SK-N-SH (cell line): ENCODE measurements around the gene MAP7D2. TPM values are rescaled to one million over a fixed set of nuclear protein-coding genes. Genes with fewer than 3 reads are reported as not detected.
"Not testable (repeated sequence)": the region's sequence is repeated elsewhere in the genome, so short reads cannot be mapped to it uniquely, and the experiment has no call there.

Experiments used
- CTCF ChIA-PET: fragments of 300-600, 350-600 bp; formaldehyde crosslinking; extraction: SDS; loops from one replicate; lab custom pipeline; 2021; lab: Yijun Ruan, JAX
- POLR2A ChIA-PET: fragments of 350-600 bp; sonication (Branson Sonifier 250); formaldehyde crosslinking; extraction: SDS; loops from one replicate; lab custom pipeline; 2020; ENCODE audit warnings: antibody characterized with exemption, inconsistent platforms; lab: Yijun Ruan, JAX
- DNase-seq: peaks from one replicate; pipeline ENCODE4 v3.0.0; 2012
- H2AFZ ChIP-seq: fragments of 200-600 bp; sonication (generic); 2 replicates; pipeline ENCODE4 v1.8.1; 2016; ENCODE audit warnings: antibody characterized with exemption, mild to moderate bottlenecking, low read depth
- H3F3A ChIP-seq: fragments of 200-600 bp; sonication (generic); replicated peaks from 2 replicates; pipeline ENCODE3; 2016; ENCODE audit warnings: antibody characterized with exemption, mild to moderate bottlenecking; ENCODE audit not compliant: insufficient read depth
- H3K27ac ChIP-seq, 2 experiments: fragments of 200-500 bp in 1 of 2; fragments of 200-600 bp in 1 of 2; sonication (Bioruptor generic) in 1 of 2; sonication (generic), shearing (Covaris generic) in 1 of 2; 2 replicates each; pipeline versions ENCODE4 v1.5.1 to v1.6.1; 2014 to 2016; ENCODE audit warnings: low read depth in 2 of 2, inconsistent platforms in 1 of 2, low read length in 1 of 2, mild to moderate bottlenecking in 1 of 2, mixed read lengths in 1 of 2
- H3K27me3 ChIP-seq: fragments of 200-600 bp; sonication (generic), shearing (Covaris generic); 2 replicates; pipeline ENCODE4 v1.6.1; 2016; ENCODE audit warnings: mixed run types; ENCODE audit not compliant: insufficient read depth
- H3K36me3 ChIP-seq, 2 experiments: fragments of 200-500 bp in 1 of 2; fragments of 200-600 bp in 1 of 2; sonication (Bioruptor generic) in 1 of 2; sonication (generic) in 1 of 2; replicated peaks in 1 of 2; 2 replicates each; pipeline versions ENCODE3 to v1.5.1; 2014 to 2016; ENCODE audit warnings: low read length in 1 of 2, mild to moderate bottlenecking in 1 of 2; ENCODE audit not compliant: insufficient read depth in 2 of 2, control insufficient read depth in 1 of 2
- H3K4me1 ChIP-seq, 2 experiments: fragments of 200-500 bp in 1 of 2; fragments of 200-600 bp in 1 of 2; sonication (Bioruptor generic) in 1 of 2; sonication (generic), shearing (Covaris generic) in 1 of 2; 2 replicates each; pipeline versions ENCODE4 v1.5.1 to v1.6.1; 2014 to 2016; ENCODE audit warnings: low read depth in 1 of 2, low read length in 1 of 2, mixed run types in 1 of 2; ENCODE audit not compliant: insufficient read depth in 2 of 2, control insufficient read depth in 1 of 2
- H3K4me2 ChIP-seq: fragments of 200-600 bp; sonication (generic), shearing (Covaris generic); 2 replicates; pipeline ENCODE4 v1.6.1; 2017; ENCODE audit warnings: mixed run types
- H3K4me3 ChIP-seq, 2 experiments: fragments of 200-500 bp in 1 of 2; fragments of 200-600 bp in 1 of 2; sonication (Bioruptor generic) in 1 of 2; sonication (generic), shearing (Covaris generic) in 1 of 2; 2 replicates each; pipeline versions ENCODE4 v1.5.1 to v1.8.1; 2014 to 2016; ENCODE audit warnings: low read depth in 2 of 2, inconsistent platforms in 1 of 2, low read length in 1 of 2, mild to moderate bottlenecking in 1 of 2, mixed read lengths in 1 of 2, moderate library complexity in 1 of 2
- H3K79me2 ChIP-seq: fragments of 200-600 bp; sonication (generic); 2 replicates; pipeline ENCODE4 v1.8.1; 2017; ENCODE audit warnings: mild to moderate bottlenecking; ENCODE audit not compliant: insufficient read depth
- H3K9ac ChIP-seq: fragments of 200-600 bp; sonication (generic); 2 replicates; pipeline ENCODE4 v1.6.1; 2017; ENCODE audit warnings: mixed run types
- H3K9me2 ChIP-seq: fragments of 200-600 bp; sonication (generic); 2 replicates; pipeline ENCODE4 v1.6.1; 2017; ENCODE audit warnings: mixed run types
- H3K9me3 ChIP-seq: fragments of 200-600 bp; sonication (generic); 2 replicates; pipeline ENCODE4 v1.6.1; 2017; ENCODE audit warnings: mixed run types, mild to moderate bottlenecking, moderate library complexity
- H4K20me1 ChIP-seq: fragments of 200-600 bp; sonication (generic); 2 replicates; pipeline ENCODE4 v1.6.1; 2017; ENCODE audit warnings: mild to moderate bottlenecking, mixed run types; ENCODE audit not compliant: insufficient read depth
- ELF1 ChIP-seq: IDR thresholded peaks from 2 replicates; pipeline ENCODE4 v1.4.0; 2012
- EP300 ChIP-seq, 2 experiments: IDR thresholded peaks; 2 replicates each; pipeline versions ENCODE4 v1.4.0 to v1.6.1; 2012; ENCODE audit warnings: borderline replicate concordance in 1 of 2, low read depth in 1 of 2, low read length in 1 of 2
- FOXM1 ChIP-seq: IDR thresholded peaks from 2 replicates; pipeline ENCODE4 v1.4.0; 2012; ENCODE audit warnings: low read depth, mild to moderate bottlenecking
- NFIC ChIP-seq: IDR thresholded peaks from 2 replicates; pipeline ENCODE4 v1.4.0; 2012; ENCODE audit warnings: borderline replicate concordance
- NRF1 ChIP-seq: IDR thresholded peaks from 2 replicates; pipeline ENCODE4 v1.6.1; 2012; ENCODE audit warnings: low read depth, mild to moderate bottlenecking, low read length
- RAD21 ChIP-seq: IDR thresholded peaks from 2 replicates; pipeline ENCODE4 v1.6.1; 2012; ENCODE audit warnings: mild to moderate bottlenecking, low read length
- RCOR1 ChIP-seq: fragments of 150-350 bp; IDR thresholded peaks from 2 replicates; pipeline ENCODE4 v1.6.1; 2017; ENCODE audit warnings: antibody characterized with exemption, low read length
- TCF12 ChIP-seq: IDR thresholded peaks from 2 replicates; pipeline ENCODE4 v1.4.0; 2012
- YY1 ChIP-seq: IDR thresholded peaks from 2 replicates; pipeline ENCODE4 v1.4.0; 2012; ENCODE audit warnings: low read depth, mild to moderate bottlenecking
- WGBS: methylation state at CpG from one replicate; pipeline ENCODE4 v1.1.6; 2017; ENCODE audit warnings: low lambda C conversion rate; 5-methylcytosine and 5-hydroxymethylcytosine counted together
- polyA plus RNA-seq, 3 experiments: library from polyadenylated mRNA; depleted of rRNA; stranded (reverse); fragments of >200 nt; gene quantifications; 2 replicates each; pipeline ENCODE4 v1.2.3, GENCODE V29; 2012
- TF ChIP-seq, protein P1 (sequence below): IDR thresholded peaks from 2 replicates; pipeline ENCODE4; 2012
- TF ChIP-seq, protein P2 (sequence below): IDR thresholded peaks from 2 replicates; pipeline ENCODE4 v1.4.0; 2012; ENCODE audit warnings: low read depth, borderline replicate concordance
- TF ChIP-seq, protein P3 (sequence below): fragments of 150-350 bp; IDR thresholded peaks from 2 replicates; pipeline ENCODE4 v1.6.1; 2016; ENCODE audit warnings: mild to moderate bottlenecking, low read depth, low read length
- TF ChIP-seq, protein P4 (sequence below): IDR thresholded peaks from 2 replicates; pipeline ENCODE4 v1.4.0; 2012; ENCODE audit warnings: low read depth
- TF ChIP-seq, protein P5 (sequence below): fragments of 200-600 bp; sonication (generic); IDR thresholded peaks from 2 replicates; pipeline ENCODE4 v1.6.1; 2017; ENCODE audit warnings: antibody characterized with exemption, mild to moderate bottlenecking, moderate library complexity

The MAP7D2 gene
- 1.0 and 2.7 TPM in 2 replicates for polyA plus RNA-seq (2012; rRNA removed)
- polyA plus RNA-seq (2012; cell fraction: cytosol; rRNA removed) = 2.1 and 2.4 TPM in 2 replicates
- 3.1 and 3.3 TPM in 2 replicates for polyA plus RNA-seq (2012; cell fraction: nucleus; rRNA removed)

DNA sequence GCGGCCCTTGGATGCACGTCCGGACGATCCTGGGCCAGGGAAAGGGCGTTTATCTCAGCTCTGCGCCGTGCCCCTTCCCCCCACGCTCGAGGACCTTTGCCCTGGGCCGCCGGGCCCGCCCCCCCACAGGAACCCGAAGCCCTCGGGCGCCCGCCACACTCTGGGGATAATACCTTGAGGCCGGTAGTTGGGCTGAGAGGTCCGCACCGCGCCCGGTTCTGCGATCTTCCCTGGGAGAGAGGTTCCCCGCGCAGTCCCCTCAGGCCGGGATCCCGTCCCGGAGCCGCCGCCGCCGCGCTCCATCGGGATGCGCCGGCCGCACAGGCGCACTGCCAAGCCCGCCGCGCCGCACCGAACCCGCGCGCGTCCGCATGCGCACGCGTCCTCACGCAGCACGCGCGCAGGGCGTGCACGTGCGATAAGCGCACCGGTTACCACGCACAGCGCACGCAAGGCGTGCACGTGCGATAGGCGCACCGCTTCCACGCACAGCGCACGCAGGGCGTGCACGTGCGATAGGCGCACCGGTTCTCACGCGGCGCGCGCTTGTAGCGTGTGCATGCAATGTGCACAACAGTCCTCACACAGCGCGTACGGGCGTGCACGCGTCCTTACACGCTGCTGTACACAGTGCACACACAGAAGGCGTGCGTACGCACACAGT, at the start of gene MAP7D2:
TSS of gene MAP7D2 (minus strand) at position 331 of the 664 bp plus-strand sequence. CDS start at position 303, 28 bp downstream.
- Histone ChIP-seq H3K79me2 (no peaks in the 10 kb centered on the region), H3K9me3 (no peaks in the 10 kb centered on the region), H3K9ac (no peak within 1 kb of the TSS), H3K9me2 (no peaks in the 10 kb centered on the region), H3K4me2 (peak within 1 kb of the TSS; percentile 69), H3K27me3 (no peaks in the 10 kb centered on the region; the same call in 1 of the 2 replicates), H3K4me1 (peaks cover 0 to 3% of the 10 kb centered on the region in 2 experiments; a peak in 1 of 4 replicates), H2AFZ (peak within 1 kb of the TSS; percentile 41; the same call in 1 of the 2 replicates), H3K36me3 (no peaks in the 10 kb centered on the region), H4K20me1 (no peaks in the 10 kb centered on the region), H3K4me3 (peak within 1 kb of the TSS; percentile 41 to 46), H3F3A (no peaks in the 10 kb centered on the region), H3K27ac (no peak within 1 kb of the TSS)
- ChIA-PET CTCF (interaction anchor here (1.8 kb wide), 1 partner anchor 212 kb away, joined by 6 read pairs; no protein-coding TSS in a partner anchor), POLR2A (no interaction called here)
- peak; percentile 78 for DNase-seq
- TF ChIP-seq NRF1 = peak; percentile 66
- TF ChIP-seq, protein P1, sequence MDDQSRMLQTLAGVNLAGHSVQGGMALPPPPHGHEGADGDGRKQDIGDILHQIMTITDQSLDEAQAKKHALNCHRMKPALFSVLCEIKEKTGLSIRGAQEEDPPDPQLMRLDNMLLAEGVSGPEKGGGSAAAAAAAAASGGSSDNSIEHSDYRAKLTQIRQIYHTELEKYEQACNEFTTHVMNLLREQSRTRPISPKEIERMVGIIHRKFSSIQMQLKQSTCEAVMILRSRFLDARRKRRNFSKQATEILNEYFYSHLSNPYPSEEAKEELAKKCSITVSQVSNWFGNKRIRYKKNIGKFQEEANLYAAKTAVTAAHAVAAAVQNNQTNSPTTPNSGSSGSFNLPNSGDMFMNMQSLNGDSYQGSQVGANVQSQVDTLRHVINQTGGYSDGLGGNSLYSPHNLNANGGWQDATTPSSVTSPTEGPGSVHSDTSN = no peak
- no peak for TF ChIP-seq RAD21
- TF ChIP-seq TCF12 = no peak
- TF ChIP-seq FOXM1 = no peak
- no peak for TF ChIP-seq YY1
- TF ChIP-seq, protein P2, sequence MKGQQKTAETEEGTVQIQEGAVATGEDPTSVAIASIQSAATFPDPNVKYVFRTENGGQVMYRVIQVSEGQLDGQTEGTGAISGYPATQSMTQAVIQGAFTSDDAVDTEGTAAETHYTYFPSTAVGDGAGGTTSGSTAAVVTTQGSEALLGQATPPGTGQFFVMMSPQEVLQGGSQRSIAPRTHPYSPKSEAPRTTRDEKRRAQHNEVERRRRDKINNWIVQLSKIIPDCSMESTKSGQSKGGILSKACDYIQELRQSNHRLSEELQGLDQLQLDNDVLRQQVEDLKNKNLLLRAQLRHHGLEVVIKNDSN = no peak
- no peak for TF ChIP-seq NFIC
- TF ChIP-seq, protein P3, sequence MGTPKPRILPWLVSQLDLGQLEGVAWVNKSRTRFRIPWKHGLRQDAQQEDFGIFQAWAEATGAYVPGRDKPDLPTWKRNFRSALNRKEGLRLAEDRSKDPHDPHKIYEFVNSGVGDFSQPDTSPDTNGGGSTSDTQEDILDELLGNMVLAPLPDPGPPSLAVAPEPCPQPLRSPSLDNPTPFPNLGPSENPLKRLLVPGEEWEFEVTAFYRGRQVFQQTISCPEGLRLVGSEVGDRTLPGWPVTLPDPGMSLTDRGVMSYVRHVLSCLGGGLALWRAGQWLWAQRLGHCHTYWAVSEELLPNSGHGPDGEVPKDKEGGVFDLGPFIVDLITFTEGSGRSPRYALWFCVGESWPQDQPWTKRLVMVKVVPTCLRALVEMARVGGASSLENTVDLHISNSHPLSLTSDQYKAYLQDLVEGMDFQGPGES = no peak
- no peak for TF ChIP-seq ELF1
- TF ChIP-seq, protein P4, sequence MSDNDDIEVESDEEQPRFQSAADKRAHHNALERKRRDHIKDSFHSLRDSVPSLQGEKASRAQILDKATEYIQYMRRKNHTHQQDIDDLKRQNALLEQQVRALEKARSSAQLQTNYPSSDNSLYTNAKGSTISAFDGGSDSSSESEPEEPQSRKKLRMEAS = peak; percentile 46; the same call in 1 of the 2 replicates
- TF ChIP-seq, protein P5, sequence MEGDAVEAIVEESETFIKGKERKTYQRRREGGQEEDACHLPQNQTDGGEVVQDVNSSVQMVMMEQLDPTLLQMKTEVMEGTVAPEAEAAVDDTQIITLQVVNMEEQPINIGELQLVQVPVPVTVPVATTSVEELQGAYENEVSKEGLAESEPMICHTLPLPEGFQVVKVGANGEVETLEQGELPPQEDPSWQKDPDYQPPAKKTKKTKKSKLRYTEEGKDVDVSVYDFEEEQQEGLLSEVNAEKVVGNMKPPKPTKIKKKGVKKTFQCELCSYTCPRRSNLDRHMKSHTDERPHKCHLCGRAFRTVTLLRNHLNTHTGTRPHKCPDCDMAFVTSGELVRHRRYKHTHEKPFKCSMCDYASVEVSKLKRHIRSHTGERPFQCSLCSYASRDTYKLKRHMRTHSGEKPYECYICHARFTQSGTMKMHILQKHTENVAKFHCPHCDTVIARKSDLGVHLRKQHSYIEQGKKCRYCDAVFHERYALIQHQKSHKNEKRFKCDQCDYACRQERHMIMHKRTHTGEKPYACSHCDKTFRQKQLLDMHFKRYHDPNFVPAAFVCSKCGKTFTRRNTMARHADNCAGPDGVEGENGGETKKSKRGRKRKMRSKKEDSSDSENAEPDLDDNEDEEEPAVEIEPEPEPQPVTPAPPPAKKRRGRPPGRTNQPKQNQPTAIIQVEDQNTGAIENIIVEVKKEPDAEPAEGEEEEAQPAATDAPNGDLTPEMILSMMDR = no peak
- no peak for TF ChIP-seq EP300 (IDR thresholded peaks at IDR 0.05; ENCODE audit: borderline replicate concordance in 1 of 2, low read depth in 1 of 2, low read length in 1 of 2)
- TF ChIP-seq RCOR1 = no peak
- WGBS = 83% methylated on average over 38 of the region's 91 CpGs

GRCh38 chrX:20162516-20162915, 45.8 kb upstream of the MAP7D2 start:
- H3K9ac ChIP-seq, H3K79me2 ChIP-seq, H3K4me2 ChIP-seq, H3K9me2 ChIP-seq, H3F3A ChIP-seq, CTCF ChIA-PET, H4K20me1 ChIP-seq, H3K9me3 ChIP-seq, POLR2A ChIA-PET, H3K4me1 ChIP-seq, H3K4me3 ChIP-seq, H3K27me3 ChIP-seq, H2AFZ ChIP-seq, DNase-seq, H3K27ac ChIP-seq: not testable (repeated sequence)
- peaks cover 11 to 26% of the 10 kb centered on the region in 2 experiments for H3K36me3 ChIP-seq
